NCI-H1417 (cell line): ENCODE results near the gene SGPP1.
"Not testable (repeated sequence)": the region's sequence is repeated elsewhere in the genome, so short reads cannot be mapped to it uniquely, and the experiment has no call there.

ENCODE experiments used
- DNase-seq, 3 experiments: peaks; one replicate each; lab custom pipeline; 2025; lab: John Stamatoyannopoulos, UW

SGPP1 gene

DNA sequence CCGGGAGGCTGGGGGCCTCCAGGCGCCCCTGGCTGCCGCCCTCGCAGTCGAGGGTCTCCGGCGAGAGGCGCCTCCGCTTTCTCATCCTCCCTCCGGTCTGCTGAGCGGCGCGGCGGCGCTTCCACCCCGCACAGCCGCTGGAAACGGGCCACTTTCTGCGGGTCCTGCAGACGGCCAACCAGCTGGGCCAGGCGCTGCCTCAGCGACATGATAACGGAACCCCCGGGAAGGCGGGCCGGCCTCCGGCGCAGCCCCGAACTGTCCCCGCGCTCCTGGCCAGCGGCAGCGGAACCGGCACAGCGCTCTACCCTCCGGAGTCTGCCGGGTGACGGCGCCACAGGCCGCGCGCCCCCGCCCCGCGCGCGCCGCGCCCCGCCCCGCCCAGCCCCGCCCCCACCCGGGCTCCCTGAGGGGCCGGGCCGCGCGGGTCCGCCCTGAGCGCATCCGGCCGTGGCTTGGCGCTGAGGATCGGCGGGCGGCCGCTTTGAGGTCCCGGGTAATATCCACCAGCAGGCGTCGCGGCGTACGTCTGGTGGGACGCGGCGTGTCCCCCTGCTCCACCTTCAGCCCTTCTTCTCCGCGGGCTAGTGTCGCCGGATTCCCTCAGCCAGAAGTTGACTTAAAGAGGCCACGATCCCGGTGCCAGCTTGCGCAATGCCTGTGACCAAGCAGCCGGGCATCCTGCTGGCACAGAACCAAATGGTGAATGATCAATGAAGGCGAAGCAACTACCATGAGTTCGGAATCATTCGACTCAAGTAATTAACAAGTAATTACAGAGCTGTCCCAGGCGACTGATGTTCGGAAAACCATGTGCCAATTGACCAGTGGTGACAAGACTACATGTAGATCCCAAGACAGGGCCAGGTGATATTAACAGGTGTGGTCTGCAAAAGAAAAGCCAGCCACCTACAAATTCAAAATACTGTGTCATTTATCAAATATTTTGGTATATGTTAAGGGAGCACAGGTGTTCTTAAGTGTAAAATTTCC lies at the start of gene SGPP1:
Gene SGPP1 (minus strand): TSS at position 330 of the 993 bp plus-strand sequence. CDS start 121 bp downstream, at position 209.
- DNase-seq: peak; percentile 69 to 76 (median 71)

DNA sequence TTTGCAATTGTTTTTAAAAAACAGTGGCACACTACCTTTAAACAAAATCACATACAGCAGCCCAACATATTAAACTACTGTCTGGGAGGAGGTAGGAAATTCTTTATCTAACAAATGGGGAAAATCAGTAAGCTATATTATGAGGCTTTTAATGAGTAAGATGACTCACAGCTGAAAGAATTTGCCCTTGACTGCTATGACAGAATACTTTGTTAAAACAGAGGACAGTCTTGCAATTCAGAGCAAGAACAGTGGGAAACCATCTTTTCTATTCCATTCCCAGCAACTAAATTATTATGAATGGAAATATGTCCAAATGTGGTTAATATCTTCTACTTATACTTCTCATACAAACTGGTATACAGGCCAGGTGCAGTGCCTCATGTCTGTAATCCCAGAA lies 49.2 kb upstream of the SGPP1 start:
- no peak for DNase-seq

GRCh38 chr14:63773504-63773903 lies 45.6 kb upstream of the SGPP1 start:
- DNase-seq: peak in 1 of 3 experiments; percentile 21

- DNase-seq: peak in 1 of 3 experiments; percentile 17
Observed at GRCh38 chr14:63770187-63770807, 42.4 kb upstream of the SGPP1 start.

- peak in 2 of 3 experiments; percentile 1 to 56 for DNase-seq
Observed at GRCh38 chr14:63766611-63767010, 38.7 kb upstream of the SGPP1 start.

DNA sequence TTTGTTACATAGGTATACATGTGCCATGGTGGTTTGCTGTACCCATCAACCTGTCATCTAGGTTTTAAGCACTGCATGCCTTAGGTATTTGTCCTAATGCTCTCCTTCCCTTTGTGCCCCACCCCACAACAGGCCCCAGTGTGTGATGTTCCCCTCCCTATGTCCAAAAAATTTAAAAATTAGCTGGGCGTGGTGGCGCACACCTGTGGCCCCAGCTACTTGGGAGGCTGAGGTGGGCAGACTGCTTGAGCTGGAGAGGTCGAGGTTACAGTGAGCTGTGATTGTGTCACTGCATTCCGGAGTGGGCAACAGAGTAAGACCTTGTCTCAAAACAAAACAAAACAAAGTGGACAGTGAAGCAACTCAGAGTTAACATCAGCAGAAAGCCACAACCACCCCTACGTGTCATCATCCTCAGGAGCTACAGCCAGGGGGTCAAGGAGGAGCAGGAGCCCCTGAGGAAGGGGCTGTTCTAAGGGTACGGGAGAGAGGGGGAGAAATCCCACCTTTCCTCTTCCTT lies 36.8 kb upstream of the SGPP1 start:
- DNase-seq: no peak

DNA sequence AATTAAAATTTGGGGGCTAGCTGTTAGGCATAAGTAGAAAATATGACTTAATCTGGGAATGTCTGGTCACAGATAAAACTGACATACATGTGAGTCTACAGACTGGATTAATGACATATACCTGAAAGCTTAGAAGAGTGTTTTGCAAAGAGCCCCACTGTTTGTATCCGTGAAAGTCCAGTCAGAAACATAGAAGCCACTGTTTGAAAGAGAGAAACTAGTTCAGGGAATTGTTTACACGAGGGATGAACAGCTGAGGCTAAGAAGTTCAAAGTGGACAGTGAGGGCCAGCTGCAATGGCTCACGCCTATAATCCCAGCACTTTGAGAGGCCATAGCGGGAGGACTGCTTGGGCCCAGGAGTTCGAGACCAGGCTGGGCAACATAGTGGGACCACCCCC lies 36.2 kb upstream of the SGPP1 start:
- DNase-seq: no peak

GRCh38 chr14:63761351-63762117 lies 33.7 kb upstream of the SGPP1 start:
- no peak for DNase-seq

DNA sequence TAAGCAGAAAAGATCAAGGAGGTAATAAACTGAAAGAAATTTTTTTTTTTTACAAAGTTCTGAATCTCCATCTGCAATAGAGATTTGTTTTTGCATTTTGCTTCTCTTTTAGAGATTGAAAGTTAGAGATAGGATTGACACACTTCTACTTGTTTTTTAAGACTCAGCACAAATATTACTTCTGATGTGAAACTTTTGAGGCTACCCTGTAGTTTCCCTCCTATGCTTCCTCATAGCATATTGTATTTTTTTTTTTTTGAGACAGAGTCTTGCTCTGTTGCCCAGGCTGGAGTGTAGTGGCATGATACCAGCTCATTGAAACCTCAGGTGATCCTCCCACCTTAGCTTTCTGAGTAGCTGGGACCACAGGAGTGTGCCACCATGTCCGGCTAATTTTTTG lies 32.1 kb upstream of the SGPP1 start:
- DNase-seq: no peak

DNA sequence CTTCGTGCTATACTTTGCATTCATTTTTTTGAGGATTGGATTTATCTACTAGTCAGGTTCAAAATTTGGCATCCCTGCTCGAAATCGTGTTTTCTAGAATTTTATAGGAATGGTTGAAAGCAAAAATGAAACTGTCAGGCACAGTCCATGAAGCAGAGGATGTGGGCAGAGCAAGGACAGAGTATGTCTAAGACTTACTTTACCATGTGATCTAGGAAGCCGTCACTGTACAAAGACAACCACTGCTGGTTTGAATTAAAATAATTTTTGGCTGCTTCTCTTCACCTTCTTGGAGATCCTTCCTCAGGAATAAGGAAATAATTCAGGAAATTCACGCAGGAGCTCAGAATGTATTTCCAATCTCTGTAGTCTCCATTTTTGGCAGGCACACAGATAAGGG lies 31.6 kb upstream of the SGPP1 start:
- no peak for DNase-seq

- no peak for DNase-seq
Observed at GRCh38 chr14:63757211-63757610, 29.3 kb upstream of the SGPP1 start.

DNA sequence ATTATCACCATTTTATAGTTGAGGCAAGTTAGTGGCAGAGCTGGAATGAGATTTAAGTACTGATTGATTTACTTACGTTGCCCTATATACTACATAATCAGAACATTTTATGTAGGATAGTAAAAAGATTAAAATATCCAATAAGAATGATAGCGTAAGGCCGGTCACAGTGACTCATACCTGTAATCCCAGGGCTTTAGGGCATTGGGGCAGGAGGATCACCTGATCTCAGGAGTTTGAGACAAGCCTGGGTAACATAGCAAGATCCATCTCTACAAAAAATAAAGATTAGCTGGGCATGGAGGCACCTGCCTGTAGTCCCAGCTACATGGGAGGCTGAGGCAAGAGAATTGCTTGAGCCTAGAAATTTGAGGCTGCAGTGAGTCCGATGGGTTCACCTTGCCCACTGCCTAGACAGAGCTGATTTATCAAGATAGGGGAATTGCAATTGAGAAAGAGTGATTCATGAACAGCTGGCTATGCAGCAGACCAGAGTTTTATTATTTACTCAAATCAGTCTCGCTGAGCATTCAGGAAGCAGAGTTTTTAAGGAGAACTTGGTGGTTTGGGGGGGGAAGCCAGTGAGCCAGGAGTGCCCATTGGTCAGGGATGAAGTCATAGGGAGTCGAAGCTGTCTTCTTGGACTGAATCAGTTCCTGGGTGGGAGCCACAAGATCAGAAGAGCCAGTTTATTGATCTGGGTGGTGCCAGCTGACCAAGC lies 24.7 kb upstream of the SGPP1 start:
- DNase-seq: no peak

- not testable (repeated sequence) for DNase-seq
Observed at GRCh38 chr14:63751076-63751475, 23.2 kb upstream of the SGPP1 start.

DNA sequence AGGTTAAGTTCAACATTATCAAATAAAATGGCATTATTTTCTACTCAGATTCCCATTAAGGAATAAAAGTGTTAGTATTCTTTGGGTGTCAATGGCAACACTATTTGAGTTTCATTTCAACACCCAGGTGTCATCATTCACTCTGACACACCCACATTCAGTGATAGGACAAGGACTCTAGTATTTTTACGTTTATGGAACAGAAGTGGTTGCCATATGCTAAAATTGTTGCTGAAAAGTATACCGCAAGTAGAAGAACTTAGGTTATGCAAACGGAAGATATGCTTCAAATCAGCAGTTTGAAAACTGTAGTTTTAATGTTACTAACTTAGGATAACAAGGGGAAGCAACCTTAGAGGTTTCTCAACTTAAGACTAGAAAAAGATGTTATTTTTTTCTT lies 20.0 kb upstream of the SGPP1 start:
- no peak for DNase-seq

DNA sequence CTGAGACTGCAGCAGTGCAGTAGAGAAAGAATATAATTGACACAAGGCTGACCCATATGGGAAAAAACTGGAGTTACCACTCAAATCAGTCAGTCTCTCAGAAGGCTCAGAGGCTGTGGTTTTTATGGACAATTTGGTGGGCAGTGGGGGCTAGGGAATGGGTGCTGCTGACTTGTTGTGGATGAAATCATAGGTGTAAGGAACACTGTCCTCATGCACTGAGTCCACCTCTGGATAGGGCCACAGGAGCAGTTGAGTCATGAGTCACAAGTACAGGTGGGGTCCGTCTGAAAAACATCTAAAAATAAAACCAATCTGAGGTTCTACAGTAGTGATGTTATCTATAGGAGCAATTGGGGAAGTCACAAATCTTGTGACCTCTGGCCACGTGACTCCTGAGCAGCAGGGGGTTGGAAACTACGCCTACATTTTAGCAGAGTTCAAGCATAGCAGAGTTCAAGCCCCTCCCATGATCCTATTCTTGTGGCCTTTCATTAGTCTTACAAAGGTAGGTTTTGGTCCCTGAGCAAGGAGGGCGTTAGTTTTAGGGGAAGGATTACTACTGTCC lies 18.1 kb upstream of the SGPP1 start:
- no peak for DNase-seq

DNA sequence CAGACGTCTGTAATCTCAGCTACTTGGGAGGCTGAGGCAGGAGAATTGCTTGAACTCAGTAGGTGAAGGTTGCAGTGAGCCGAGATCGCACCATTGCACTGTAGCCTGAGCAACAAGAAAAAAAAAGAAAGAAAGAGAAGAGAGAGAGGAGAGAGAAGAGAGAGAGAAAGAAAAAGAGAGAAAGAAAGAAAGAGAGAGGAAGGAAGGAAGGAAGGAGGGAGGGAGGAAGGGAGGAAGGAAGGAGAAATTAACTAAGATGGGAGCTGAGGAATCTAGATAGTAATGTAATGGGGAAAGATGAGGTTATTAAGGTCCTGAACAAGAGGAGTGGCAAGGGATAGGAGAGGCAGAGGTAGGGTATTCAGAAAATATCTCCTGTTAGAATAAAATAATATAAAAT lies 17.4 kb upstream of the SGPP1 start:
- DNase-seq: no peak

DNA sequence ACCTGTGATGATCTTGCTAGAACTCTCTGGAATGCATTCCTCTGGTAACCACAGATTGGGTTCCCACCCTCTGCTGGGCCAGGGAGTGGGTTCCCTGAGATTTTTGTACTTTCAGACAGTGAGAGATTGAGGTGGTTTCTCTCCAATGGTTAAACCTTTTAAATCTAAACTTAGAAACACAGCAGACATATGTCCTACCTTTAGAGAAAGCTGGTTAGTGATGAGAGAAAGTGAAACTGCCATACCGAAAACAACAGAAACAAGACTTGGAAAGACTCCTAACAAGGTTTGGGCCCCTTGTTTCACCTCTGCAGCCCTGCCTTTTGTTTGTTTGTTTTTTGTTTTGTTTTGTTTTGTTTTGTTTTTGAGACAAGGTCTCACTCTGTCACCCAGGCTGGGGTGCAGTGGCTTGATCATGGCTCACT lies 9.7 kb upstream of the SGPP1 start:
- no peak for DNase-seq

DNA sequence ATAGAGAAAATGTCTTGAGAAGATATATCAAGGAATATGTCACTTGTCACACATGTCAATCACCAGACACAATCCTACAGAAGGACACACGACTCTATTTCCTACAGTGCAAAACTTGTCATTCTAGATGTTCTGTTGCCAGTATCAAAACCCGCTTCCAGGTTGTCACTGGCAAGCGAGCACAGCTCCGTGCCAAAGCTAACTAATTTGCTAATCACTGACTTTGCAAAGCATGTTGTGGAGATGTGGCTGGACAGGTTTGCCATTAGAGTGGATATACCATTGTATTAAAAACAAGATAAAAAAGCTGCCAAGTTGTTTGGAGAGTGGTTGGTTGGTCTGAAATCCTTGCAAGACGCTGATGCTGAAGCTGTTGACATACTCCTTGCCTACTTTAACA lies 7.9 kb upstream of the SGPP1 start:
- no peak for DNase-seq

DNA sequence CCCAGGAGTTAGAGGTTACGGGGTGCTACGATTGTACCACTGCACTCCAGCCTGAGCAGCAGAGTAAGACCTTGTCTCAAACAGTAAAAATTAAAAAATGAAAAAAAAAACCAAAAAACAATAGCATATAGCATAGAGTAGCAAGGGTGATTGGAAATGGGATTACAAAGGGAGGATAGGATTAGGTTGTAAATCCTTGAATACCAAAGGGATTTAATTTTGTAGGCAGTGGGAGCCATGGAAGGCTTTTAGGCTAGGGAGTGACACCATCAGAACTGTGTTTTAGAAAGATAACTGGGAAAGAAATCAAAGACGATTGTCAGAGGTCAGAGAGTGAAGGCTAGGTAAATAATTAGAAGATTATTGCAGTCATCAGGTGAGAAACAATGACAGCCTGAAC lies 2.8 kb upstream of the SGPP1 start:
- DNase-seq: no peak

DNA sequence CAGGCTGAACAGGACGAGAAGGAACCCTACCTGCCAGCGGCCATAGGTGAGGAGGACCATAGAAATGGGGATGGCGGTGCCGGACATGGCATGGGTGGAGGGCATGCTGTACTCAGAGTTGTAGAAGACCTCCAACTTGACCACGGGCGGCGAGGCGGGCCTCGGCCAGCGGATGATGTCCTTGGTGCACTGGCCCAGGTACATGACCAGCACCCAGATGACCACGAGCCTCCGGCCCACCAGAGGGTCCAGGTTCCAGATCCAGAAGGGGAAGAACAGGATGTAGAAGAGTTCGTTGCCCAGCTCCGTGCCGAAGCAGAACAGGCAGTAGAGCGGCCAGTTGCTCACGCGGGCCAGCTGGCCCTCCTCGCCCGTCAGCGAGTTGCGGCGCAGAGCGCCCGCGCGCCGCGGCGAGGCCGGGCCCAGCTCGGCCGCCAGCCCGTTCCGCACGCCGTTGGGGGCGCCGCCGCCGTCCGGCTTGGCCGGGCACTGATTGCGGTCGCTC lies 582 bp downstream of the SGPP1 start:
- DNase-seq: peak; percentile 50 to 70 (median 69)

DNA sequence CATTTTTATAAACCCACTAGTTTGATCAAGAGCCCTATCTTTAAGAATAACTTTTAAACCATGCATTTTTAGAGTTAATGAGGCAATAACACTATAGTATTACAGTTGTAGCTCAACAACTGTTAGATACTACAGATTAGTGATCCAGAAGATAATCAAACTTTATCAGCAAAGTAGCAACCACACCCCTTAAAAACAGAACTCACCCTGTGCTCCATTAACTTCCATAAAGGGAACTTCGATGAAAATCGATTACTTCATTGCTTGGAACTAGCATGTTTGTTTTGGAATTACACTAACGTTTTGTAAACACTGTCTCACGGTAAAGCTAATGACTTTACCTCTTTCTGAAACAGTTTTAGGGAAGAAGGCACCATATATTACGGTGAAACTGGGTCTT lies 1.4 kb downstream of the SGPP1 start:
- DNase-seq: peak in 2 of 3 experiments; percentile 14 to 37
